Measurements from ENCODE around the gene RILPL1.

GRCh38 chr12:123475246-123475703, 58.2 kb downstream of the RILPL1 start:
- TF ChIP-seq TAF1 (IDR thresholded peaks at IDR 0.05; ENCODE audit: low read depth) (no peak), REST (IDR thresholded peaks at IDR 0.05; ENCODE audit: low read depth) (no peak), FOXM1 (IDR thresholded peaks at IDR 0.05; ENCODE audit: borderline replicate concordance, low read depth) (no peak), CEBPB (IDR thresholded peaks at IDR 0.05) (no peak), EP300 (IDR thresholded peaks at IDR 0.05; ENCODE audit: borderline replicate concordance) (no peak), RAD21 (IDR thresholded peaks at IDR 0.05; ENCODE audit: low read depth) (no peak), TEAD4 (IDR thresholded peaks at IDR 0.05) (no peak), MAX (IDR thresholded peaks at IDR 0.05) (no peak), ZBTB7A (IDR thresholded peaks at IDR 0.05; ENCODE audit: low read depth) (no peak), NFIC (IDR thresholded peaks at IDR 0.05) (no peak)
